ENCODE data around the gene SRD5A3. TPM values are rescaled to one million over a fixed set of nuclear protein-coding genes. Genes with fewer than 3 reads are reported as not detected.

Gene SRD5A3
- total and polyA plus RNA-seq, 4 experiments from 2014 or later = 2.9 to 26.2 (median 6.7) TPM

GRCh38 chr4:55416176-55416575 is 70.1 kb downstream of the SRD5A3 start:
- H3K4me1 ChIP-seq (ENCODE audit: insufficient read depth, low read length) = no peaks in the 10 kb centered on the region
- no peak overlapping the region for H3K4me3 ChIP-seq (ENCODE audit: low read length in 2 of 2)
- ChIA-PET CTCF (ENCODE audit: partially characterized antibody) (interaction anchor here (2.4 kb wide), 1 partner anchor 70 kb away, joined by 7 read pairs; the partner anchor contains the start of gene SRD5A3), POLR2A (ENCODE audit: partially characterized antibody) (interaction anchor here (1.9 kb wide), 1 partner anchor 21 kb away, joined by 5 read pairs; the partner anchor contains the start of gene TMEM165)
- H3K27me3 Mint-ChIP-seq = no peaks in the 10 kb centered on the region
- H3K9me3 Mint-ChIP-seq = no peaks in the 10 kb centered on the region
- no peaks in the 10 kb centered on the region for H3K9me3 ChIP-seq (ENCODE audit: control insufficient read depth in 1 of 2, low read length in 2 of 2)
- H3K4me1 Mint-ChIP-seq = peaks cover 4 to 14% (median 9%) of the 10 kb centered on the region in 4 donors
- H3K36me3 Mint-ChIP-seq = peaks cover 26 to 54% of the 10 kb centered on the region in 2 donors
- peaks cover 21% of the 10 kb centered on the region for H3K36me3 ChIP-seq (ENCODE audit: insufficient read depth, low read length)
- H3K27me3 ChIP-seq (ENCODE audit: insufficient read depth, low read length) = no peaks in the 10 kb centered on the region
- DNase-seq = no peak
- H3K27ac ChIP-seq (ENCODE audit: low read depth, low read length) = no peak overlapping the region
- no peak overlapping the region for H3K27ac Mint-ChIP-seq
- intact Hi-C loops (cut with micrococcal nuclease) = no loop called here
- H3K4me3 Mint-ChIP-seq = no peak overlapping the region

Other genes starting within 250 kb of the SRD5A3 start
- not detected for gene KDR, start 220.6 kb upstream of the SRD5A3 start, total RNA-seq
- gene KDR, start 220.6 kb upstream of the SRD5A3 start, polyA plus RNA-seq = not detected
- gene TMEM165, start 49.7 kb downstream of the SRD5A3 start, total RNA-seq = 10 to 100 TPM; 61.8 to 74.8 TPM
- 10 to 100 TPM; 23.4 to 28.9 TPM for gene TMEM165, start 49.7 kb downstream of the SRD5A3 start, polyA plus RNA-seq
- gene CLOCK, start 200.7 kb downstream of the SRD5A3 start, total RNA-seq = 10 to 100 TPM; 15.2 to 15.4 TPM
- gene CLOCK, start 200.7 kb downstream of the SRD5A3 start, polyA plus RNA-seq = 1 to 10 TPM; 2.1 to 4.4 TPM
- gene PDCL2, start 246.0 kb downstream of the SRD5A3 start, total RNA-seq = not detected
- not detected for gene PDCL2, start 246.0 kb downstream of the SRD5A3 start, polyA plus RNA-seq

All from CD4-positive, alpha-beta memory T cell (primary cell).